Fibroblast of skin of abdomen (primary cell): ENCODE data around the gene C16orf89.
"Not testable (repeated sequence)": the region's sequence is repeated elsewhere in the genome, so short reads cannot be mapped to it uniquely, and the experiment has no call there.

Experiments used
- DNase-seq: peaks from one replicate; pipeline ENCODE4 v3.0.0-alpha.2; 2013

The C16orf89 gene

DNA sequence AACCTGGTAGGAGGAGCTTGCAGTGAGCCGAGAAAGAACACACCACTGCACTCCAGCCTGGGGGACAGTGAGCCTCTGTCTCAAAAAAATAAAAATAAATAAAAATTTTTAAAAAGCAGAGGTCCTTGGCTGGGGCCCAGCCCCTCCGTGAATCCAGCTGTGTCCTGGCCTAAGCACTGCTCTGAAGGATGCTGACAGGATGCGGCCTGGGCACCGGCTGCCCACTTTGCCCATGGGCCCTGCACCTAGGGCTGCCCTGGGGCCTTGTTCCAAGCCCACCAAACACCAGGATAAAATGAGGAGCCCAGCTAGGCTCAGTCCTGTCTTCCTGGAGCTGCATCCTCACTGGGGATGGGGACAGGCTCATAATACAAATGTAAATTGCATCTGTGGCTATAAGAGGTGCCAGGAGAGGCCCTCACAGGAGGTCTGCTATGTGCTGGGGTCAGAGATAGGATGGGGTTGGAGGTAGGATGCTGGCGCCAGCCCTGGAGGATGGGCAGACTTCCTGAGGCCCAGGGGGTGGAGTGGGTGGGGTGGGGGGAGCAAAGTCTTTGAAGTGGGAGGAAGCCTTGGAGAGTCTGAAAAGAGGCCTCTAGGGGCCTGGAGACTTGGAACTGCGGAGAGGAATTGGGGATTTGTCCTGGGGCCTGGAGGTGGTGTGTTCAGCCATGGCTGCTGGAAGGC lies 6.2 kb downstream of the C16orf89 start:
- no peak for DNase-seq

DNA sequence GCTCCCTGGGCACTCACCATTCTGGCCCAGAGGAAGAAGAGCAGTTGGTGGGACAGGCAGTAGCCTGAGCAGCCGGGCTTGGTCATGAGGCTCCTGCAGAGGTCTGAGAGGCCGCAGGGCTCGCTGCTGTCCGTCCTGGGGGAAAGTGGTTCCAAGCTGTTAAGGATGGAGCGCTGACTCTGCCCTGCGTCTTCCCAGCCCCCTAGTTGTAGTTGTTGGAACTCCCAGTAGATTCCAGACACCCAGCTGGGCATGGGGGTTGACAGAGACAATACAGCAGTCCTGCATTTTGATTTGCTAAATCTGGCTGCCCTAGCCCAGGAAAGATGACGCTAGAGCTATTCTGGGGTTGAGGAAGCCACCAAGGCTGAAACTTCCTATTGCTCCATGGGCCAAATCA lies 7.3 kb downstream of the C16orf89 start:
- peak; percentile 13 for DNase-seq

DNA sequence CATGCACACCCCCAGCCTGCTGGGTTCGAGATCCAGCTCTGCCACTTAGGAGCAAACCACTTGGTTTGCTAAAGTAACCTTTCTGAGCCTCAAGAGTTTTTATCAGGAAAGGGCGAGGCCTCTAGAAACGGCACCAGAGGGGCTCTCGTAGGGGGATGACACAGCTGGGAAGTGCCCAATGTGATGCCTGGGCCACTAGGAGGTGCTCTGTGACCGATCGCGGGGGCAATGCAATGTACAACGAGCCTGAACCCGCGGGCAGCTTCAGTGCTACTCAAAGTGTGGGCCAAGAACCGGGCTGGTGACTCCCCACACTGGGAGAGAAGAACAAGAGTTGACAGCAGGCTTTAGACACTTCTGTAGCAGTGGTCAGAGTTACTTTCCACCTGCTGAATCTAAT lies 9.4 kb downstream of the C16orf89 start:
- DNase-seq = no peak

DNA sequence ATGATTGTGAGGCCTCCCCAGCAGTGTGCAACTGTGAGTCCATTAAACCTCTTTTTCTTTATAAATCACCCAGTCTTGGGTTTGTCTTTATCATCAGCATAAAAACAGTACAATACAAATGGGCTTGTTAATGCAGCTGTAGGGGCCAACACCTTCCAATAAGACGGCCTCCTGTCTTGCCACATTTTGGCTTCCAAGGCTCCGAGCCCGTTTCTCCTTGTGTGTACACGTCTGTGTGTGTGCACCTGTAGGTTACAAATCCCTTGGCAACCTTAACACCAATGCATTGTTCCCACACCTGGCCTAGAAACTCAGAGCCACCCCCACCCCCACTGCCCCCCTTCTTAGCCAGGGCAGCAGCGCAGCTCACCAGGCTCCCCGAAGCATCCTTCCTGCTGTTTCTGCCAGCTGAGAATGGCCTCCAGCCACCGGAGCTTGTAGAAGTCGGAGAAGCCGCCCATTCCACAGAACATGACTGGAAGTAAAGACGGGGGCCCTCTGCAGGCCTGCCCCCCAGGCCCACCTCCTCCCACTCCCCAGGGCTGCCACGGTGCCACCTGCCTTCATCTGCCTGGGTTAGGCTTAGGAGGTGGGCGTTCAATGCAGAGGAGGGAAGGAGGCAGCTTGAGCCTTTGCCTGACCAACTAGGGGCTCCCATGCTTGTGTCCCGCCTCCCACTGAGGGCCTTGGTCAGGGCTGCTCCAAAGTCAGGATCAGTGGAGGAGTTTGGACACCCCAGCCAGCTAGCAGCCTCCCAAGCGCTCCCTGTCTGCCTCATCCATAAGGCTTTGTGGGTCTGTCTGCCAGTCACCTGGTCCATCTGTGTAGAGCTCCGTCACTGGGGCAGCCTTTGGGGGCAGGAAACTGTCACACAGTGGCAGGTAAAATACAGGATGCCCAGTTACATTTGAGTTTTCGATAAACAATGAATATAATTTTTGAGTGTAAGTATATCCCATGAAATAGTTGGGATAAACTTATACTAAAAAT lies 10.6 kb downstream of the C16orf89 start:
- no peak for DNase-seq

DNA sequence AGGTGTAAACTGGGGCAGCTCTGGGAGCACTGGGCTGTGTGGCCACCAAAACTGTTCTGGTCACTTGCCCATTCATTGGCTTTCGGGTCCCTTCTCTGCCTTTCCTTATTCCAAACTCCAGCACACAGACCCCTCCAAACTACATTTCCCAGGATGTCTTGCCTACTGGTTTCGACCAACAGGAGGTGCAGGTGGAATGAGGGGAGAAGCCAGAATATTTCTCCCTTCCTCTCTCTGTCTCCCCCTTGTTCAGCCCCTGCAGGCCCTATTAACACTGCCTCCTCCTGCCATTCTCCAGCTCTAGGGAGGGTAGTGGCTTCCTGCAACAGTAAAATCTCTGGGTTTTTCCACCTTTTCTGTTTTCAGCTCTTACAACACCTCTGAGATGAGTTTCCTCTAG lies 18.8 kb downstream of the C16orf89 start:
- DNase-seq = no peak

DNA sequence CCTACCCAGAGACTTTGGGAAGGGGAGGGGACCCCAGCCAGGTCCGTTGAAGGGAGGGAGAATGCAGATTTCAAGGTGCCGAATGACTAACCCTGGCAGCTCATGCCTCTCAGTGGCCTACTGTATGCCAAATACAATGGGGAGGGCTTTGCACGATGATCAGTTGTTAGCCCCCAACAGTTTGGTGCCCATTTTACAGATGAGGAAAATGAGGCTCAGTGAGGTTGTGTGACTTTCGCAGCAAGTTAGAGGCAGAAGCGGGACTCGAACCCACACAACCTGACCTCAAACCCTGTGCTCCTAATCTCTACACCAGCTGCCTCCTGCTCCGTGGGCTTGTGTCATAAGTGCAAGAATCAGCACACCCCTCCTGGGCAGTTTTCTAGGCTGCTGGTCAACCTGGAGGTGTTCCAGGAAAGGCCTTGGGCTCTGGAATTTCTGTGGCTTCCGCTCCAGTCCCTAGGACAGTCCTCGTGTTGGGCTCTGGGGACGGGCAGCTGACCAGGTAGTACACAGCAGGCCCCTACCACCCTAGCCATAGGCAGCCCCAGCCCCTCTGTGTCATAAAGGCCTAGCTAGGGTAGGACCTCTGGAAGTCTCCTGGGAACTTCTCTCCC lies 20.1 kb downstream of the C16orf89 start:
- no peak for DNase-seq

DNA sequence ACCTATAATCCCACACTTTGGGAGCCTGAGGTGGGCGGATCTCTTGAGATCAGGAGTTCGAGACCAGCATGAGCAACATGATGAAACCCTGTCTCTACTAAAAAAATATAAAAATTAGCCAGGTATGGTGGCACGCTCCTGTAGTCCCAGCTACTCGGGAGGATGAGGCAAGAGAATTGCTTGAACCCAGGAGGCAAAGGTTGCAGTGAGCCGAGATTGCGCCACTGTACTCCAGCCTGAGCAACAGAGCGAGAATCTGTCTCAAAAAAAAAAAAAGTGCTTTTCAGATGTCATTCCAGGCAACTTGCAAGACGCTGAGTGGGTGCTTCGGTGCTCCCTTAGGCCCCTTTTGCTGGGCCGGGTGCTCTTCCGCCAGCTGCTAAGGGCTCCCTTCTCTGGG lies 21.2 kb downstream of the C16orf89 start:
- DNase-seq = not testable (repeated sequence)

DNA sequence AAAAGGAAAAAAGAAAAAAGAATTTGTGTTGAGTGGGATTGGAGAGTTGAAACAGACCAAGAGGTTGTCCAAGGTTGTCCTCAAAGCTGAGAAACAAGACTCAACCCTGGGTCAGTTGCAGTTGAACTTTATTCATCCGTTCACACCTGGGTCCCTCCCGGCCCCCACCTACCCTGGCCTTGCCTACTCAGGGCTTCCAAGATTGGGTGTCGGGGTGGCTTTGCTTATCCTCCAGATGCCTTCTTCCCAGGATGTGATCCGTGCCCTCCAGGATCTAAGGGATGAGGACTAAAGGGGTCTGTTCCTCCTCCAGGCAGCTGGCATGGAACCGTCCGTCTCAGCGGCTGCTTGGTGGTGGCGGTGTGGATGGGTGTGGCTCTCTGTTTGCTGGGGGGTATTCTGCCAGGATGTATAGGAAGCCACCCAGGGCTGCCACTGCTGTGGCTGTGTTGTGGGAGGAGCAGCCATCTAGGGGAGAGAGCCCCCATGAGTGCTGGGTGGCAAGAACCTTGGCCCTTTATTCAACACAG lies 21.7 kb downstream of the C16orf89 start:
- DNase-seq = no peak

DNA sequence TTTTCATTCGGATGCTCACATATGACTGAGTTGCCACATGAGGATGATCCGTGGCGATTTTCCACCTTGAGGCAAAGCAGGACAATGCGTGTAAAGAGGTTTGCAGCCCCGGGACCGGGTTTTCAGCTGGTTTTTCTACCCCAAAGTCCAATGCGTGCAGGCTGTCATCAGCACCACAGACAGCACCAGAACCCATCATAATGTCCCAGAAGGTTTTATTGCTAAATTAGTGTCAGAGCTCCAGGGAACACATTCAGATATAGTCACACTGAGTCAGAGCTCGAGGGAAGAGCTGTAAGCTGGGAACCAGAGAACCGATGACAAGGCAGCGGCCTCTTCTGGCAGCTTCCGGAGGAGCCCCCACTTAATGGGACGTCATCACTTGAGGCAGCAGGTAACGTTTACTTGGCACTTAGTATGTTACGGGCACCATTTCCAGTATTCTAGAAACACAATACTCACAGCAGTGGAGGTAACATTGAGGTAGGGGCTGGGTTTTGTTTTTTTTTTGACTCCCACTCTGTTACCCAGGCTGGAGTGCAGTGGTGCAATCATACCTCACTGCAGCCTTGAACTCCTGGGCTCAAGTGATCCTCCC lies 23.1 kb downstream of the C16orf89 start:
- DNase-seq = peak; percentile 18

DNA sequence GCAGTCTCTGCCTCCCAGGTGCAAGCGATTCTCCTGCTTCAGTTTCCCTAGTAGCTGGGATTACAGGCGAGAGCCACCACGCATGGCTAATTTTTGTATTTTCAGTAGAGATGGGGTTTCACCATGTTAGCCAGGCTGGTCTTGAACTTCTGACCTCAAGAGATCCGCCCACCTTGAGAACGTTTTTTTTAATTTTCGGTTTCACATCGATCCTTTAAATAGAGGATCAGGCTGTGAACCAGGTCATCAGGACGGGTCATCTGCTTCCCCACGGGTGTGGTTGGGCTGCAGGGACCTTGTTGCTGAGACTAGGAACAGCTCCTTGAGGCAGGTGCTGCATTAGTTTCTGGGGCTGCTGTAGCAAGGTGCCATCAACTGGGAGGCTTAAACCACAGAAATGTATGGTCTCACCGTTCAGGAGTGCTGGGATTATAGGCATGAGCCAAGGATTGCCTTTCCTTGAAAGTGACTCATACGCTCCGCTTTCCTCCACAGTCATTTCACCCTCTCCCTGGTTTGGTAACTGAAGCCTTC lies 24.1 kb downstream of the C16orf89 start:
- DNase-seq = peak; percentile 58

DNA sequence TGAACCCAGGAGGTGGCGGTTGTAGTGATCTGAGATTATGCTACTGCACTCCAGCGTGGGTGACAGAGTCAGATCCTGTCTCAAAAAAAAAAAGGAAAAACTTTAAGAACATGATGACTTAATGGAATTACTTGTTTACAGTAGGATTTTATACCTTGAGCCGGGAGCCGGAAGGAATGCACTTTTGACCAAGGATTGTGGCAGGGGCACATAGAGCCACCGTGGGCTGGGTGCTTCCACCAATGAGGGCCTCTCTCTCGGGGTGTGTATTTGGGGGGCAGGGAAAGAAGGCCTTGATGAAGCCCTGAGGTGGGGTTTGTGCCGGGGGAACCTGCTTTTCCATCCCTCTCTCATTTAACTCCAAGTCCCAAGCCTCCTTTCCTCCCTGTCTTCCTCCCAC lies 25.3 kb downstream of the C16orf89 start:
- no peak for DNase-seq

DNA sequence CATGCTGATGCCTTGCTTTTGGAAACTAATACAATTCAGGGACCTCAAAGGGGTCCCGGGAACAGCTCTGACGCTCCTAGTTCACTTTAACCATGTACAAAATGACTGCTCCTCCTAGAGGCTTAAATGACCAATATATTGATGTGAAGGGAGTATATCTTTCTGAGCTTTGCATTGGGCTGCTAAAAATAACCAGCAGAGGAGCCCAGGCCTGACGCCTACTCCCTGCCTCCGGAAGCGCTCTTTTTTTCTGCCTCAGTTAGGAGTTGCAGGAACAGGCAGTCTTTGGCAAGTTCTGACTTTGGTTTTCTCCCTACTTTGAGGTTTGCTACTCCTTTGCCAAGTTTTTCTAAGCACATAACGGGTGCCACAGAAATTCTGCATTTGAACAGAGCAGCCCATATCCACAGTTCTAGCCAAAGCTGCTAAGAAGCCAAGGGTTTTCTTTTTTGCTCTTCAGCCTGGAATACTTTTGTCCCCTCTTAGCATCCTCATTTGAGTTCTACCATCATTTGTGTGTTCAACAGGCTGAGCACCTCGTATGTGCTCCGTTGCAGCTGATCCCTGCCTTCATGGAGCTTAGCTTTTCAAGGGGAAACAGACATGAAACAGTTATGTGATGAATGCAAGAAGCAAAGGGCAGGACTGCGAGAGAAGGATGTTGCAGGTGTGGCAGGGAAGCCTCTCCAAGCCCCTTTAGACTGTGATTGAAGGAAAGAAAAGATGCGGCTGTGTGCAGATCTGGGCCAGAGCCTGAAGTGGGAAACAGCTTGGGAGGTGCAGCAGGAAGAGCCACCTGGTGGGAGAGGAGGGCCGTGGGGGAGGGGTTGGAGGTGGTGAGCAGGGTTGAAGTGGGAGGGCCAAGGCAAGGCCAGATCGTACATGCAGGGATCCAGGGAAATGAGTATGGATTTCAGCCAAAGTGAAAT lies 29.3 kb downstream of the C16orf89 start:
- DNase-seq = no peak

DNA sequence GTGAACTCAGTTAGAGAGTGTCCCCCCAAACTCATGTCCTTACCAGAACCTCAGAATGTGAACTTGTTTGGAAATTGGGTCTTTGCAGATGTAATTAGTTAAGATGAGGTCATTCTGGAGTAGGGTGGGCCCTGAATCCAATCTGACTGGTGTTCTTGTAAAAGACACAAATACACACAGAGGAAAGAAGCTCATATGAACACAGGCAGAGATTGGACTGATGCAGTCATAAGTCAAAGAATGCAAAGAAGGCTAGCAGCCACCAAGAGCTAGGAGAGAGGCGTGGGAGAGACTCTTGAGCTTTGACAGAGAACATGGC lies 29.9 kb downstream of the C16orf89 start:
- DNase-seq = no peak

DNA sequence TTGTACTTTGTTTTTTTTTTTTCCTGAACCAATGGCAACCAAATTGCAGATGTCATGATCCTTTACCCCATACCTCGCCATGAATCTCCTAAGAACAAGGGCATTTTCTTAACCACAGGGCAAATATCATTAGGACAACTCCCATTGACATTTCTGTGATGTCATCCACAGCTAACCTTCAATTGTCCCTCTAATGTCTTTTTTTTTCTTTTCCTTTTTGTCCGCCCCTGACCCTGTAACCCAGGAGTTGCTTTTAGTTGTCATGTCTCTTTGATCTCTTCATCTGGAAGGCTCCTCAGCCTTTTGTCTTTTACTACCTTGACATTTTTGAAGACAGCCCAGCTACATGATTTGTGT lies 31.6 kb downstream of the C16orf89 start:
- DNase-seq = no peak

DNA sequence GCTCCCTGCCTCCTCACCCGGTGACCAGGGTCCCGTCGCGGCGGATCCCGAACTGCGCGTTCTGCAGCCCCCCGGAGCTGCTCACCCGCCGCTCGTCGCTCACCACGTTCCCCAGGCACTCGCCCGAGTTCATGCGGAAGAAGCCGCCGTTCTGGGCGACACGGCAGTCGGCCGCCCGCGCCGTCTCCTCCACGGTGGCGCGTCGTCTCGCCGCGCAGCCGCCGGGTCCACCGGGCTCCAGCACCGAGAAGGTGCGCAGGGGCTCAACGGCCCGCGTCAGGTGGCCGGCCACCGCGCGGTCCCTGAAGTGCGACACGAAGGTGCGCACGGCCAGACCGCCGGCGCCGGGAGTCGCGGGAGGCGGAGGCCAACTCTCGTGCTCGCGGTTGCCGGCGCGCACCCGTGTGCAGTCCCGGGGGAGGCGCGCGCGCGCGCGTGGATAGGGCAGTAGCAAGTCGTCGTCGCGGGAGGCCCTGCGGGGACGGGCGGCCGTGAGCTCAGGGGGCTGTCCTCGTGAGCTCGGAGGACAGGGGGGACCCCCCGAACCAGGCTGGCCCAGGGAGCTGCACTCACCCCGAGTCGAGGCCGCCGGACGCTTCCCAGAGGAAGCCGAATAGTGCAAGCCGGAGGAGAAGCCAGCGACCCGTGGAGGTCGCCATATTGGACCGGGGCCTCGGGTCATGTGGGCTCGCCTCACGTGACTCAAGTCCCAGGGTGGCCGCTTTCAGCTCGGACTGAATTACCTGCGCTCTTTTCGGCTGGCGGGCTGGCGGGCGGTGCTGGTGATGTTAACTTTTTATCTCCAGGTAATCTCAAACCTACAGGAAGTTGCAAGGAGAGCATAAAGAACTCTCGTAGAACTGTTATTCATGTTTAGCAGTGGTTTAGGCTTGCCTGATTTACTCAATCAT lies 32.2 kb downstream of the C16orf89 start, which contains the start of gene NAGPA:
Gene NAGPA (minus strand): TSS at position 680 of the 911 bp plus-strand sequence. CDS start 21 bp downstream, at position 659.
- peak; percentile 83 for DNase-seq

DNA sequence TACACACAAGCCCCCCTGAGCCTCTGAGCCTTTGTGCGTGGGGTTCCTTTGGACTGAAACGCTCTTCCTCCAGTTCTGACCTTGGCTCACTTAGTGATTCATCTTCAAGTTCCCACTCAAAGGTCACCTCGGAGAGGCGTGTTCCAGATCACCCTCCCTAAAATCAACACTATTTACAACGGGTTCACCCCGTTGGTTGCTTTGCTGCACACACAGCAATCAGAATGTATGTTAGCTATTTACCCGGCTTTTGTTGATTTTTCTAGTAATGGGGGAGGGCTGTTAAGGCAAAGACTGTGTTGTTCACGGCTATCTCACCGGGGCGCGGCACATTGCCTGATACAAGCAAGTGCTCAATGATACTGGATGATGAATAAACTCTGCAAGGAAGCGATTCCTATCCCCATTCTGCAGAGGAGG lies 33.0 kb downstream of the C16orf89 start:
- DNase-seq = no peak

DNA sequence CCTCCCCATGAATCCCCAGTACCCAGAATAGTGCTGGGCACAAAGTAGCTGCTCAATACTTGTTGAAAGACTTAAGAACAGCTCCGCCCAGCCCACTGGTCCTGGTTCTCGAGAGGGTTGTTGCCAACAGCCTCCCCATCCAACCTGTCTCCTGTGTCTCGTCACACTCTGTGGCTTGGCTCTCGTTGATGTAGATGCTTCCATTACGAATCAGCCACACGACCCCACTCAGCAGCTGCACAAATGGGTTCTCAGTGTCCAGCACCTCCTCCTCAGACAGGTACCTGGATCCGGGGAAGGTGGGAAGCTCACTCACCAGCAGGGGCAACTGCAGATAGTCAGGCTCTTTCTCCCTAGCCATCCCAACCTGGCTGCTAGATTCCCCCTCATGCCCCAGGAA lies 34.2 kb downstream of the C16orf89 start:
- DNase-seq = no peak

DNA sequence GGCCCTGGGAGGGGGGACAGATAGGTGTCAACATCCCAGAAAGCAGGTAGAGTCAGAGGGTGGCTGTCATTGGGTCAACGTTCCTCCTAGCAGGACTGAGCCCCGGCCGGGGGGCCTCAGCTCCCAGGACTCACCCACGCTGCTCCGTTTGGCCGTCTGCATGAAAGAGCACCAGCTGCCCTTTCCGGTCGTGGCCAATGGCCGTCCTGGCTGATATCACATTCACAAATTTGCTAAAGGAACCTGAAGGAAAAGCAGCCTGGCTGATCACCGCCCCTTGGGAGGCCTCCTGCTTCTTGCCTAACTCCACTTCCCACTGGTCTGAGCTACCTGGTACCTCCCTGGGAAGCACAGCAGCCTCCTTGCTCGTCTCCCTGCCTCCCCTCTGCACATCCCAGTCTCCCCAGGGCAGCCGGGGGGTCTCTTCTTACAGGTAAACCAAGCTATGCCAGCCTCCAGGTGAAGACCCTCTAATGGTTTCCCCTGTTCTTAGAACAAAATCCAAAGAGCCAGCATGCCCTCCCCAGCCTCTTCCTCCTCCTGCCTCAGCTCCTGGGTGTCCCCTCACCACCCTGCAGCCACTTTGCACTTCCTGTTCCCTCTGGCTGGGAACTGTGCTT lies 35.4 kb downstream of the C16orf89 start:
- no peak for DNase-seq

DNA sequence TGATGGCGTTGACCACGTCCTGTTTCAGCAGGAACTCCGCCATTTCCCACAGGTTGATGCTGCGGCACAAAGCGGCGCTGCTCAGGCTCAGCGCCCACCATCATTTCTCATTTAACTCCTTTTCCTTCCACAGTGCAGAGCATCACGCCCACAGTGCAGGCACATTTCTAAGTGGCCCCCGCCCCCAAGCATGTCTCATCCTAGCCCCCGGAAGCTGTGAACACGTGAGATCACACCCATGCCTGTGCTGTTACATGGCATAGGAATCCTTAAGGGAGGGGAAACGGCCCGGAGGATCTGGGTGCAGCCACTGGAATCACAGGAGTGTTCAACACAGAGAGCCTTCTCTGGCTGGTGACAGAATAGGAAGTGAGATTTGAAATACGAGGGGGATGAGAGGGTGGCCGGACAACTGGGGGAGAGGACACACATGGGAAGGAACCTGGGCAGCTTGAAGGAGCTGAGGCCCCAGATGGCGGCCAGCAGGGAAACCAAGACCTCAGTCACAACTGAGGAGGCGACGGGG lies 36.7 kb downstream of the C16orf89 start:
- DNase-seq = no peak
